NCI-H1417 (cell line): ENCODE data around the gene ZDHHC8.

Source experiments
- DNase-seq, 3 experiments: peaks; one replicate each; lab custom pipeline; 2025; lab: John Stamatoyannopoulos, UW

The ZDHHC8 gene, protein sequence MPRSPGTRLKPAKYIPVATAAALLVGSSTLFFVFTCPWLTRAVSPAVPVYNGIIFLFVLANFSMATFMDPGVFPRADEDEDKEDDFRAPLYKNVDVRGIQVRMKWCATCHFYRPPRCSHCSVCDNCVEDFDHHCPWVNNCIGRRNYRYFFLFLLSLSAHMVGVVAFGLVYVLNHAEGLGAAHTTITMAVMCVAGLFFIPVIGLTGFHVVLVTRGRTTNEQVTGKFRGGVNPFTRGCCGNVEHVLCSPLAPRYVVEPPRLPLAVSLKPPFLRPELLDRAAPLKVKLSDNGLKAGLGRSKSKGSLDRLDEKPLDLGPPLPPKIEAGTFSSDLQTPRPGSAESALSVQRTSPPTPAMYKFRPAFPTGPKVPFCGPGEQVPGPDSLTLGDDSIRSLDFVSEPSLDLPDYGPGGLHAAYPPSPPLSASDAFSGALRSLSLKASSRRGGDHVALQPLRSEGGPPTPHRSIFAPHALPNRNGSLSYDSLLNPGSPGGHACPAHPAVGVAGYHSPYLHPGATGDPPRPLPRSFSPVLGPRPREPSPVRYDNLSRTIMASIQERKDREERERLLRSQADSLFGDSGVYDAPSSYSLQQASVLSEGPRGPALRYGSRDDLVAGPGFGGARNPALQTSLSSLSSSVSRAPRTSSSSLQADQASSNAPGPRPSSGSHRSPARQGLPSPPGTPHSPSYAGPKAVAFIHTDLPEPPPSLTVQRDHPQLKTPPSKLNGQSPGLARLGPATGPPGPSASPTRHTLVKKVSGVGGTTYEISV

GRCh38 chr22:20131597-20131858 is at the start of gene ZDHHC8:
Gene ZDHHC8 (plus strand): TSS chr22:20131804. CDS start chr22:20131948, 144 bp downstream.
- DNase-seq, result no peak

- DNase-seq, result no peak
These were observed 48.3 kb upstream of the ZDHHC8 start for GRCh38 chr22:20083157-20083890.

GRCh38 chr22:20083891-20084546 is 47.6 kb upstream of the ZDHHC8 start:
- no peak for DNase-seq

DNA sequence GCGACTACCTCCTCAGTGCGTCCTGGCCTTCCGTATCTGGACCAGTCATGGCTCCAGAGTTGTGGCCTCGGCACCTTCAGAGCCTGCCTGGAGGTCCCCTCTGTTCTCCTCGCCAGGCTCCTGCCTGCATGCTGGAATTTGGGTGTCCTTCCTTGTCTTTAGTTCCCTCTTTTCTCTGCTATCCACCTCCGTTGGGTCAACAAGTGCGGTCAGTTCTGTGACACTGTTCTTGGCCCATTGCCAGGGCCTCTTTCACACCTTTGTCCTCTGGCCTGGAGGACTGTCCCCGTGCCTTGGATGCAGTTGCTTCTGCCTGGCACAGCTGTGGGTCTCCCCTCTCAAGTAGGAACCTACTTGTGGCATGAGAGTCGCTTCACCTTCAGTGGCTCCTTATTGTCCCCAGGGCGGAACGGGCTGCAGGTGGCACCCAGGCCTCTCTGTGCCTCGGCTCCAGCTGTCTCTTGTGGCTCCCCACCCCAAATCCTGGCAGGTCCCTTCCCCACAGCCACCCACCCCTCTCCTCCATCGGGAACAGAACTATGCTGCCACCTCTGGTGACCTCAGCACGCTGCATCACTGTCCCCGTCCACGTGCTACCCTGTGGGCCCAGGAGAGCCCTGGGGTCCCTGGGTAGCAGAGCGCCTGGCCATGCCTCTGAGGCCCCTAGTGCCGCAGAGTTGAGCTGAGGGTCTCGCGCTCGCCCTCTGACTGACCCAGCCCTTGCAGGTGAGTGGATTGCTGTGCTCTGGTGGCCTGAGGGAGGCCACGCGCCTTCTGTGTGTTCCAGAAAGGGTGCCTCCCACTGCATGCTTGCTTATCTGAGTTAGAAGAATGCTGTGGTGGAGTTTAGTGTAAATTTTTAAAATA is 46.8 kb upstream of the ZDHHC8 start:
- DNase-seq, result peak in 1 of 3 experiments; percentile 11

DNA sequence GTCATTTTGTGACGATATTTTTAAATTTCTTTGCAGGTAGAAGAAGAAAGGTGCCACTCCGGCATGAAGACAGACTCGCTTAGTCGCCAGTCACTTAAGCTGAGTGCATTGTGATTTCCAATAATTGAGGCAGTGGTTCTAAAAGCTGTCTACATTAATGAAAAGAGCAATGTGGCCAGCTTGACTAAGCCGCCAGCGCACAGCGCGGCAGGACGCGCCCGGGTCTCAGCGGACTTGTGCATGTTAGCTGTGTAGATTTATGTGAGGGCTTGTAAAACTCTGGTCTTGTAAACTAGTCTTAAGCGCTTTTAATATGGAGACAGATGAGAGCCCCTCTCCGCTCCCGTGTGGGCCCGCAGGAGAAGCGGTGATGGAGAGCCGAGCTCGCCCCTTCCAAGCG is 46.0 kb upstream of the ZDHHC8 start:
- no peak for DNase-seq

DNA sequence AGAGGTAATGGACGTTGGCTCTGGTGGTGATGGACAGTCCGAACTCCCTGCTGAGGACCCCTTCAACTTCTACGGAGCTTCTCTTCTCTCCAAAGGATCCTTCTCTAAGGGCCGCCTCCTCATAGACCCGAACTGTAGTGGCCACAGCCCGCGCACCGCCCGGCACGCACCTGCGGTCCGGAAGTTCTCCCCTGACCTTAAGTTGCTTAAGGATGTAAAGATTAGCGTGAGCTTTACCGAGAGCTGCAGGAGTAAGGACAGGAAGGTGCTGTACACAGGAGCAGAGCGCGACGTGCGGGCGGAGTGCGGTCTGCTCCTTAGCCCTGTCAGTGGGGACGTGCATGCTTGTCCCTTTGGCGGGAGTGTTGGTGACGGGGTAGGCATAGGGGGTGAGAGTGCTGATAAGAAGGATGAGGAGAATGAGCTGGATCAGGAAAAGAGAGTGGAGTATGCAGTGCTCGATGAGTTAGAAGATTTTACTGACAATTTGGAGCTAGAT is 45.5 kb upstream of the ZDHHC8 start:
- DNase-seq, result no peak

DNA sequence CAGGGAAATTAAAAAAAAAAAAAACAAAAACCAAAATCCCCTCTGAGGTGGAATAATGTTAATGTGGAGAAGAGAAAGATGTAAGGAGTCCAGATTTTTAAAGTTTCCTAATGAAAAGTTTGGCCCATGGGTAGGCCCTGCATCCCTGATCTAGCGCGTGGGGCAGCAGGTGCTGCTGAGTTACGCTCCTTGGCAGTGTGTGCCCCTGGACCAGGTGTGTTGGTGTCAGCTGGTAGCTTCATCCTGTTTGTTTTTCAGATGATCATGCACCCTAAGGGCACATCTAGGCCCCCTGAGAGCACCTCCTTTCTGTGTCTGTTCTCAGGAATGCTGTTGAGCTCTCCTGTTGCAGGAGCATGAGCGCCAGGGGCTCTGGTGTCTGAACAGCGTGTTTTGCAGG is 44.8 kb upstream of the ZDHHC8 start:
- DNase-seq, result peak in 1 of 3 experiments; percentile 3

DNA sequence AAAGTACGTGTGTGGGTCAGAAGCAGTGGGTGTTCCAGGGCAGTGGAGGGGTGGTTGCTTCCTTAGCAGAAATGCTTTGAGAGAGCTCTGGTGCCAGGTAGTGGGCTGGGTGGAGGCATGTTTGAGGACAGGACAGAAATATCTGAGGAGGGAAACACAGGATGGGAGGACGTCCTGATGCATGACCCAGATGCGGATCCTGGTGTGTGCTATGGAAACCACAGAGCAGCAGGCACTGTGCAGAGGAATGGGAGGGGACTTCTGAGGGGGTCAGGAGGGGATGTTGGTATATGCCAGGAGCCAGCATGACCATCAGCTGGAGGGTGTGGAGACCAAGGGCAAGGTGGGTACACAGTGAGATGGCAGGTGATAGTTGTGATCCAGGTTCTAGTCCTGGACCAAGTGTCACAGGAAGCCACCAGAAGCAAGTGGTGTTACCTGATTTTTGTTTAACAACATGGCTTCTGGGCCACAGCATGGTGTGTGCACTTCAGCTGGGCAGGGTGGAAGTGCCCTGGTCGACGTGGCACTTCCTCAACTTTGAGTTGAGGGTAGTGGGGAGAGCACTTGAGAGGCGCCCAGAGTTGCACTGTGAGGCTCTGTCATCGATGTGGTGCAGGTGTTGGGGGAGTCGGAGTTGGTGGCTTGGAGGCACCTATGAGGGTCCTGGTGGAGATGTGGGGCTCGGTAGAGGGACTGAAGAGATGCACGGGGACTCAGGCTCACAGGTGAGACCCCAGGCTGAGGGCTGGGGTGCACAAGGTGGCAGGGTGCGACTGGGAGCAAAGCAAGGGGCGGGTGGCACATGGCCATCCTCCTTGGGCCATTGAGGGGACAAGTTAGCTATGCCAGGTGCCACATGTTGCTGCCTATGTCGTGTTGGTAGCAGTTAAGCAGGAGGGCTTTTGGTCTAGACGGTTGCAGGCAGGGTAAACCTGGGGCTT is 44.0 kb upstream of the ZDHHC8 start:
- DNase-seq, result no peak

GRCh38 chr22:20088263-20088648 is 43.3 kb upstream of the ZDHHC8 start:
- no peak for DNase-seq

GRCh38 chr22:20089226-20089976 is 42.2 kb upstream of the ZDHHC8 start:
- DNase-seq, result no peak

DNA sequence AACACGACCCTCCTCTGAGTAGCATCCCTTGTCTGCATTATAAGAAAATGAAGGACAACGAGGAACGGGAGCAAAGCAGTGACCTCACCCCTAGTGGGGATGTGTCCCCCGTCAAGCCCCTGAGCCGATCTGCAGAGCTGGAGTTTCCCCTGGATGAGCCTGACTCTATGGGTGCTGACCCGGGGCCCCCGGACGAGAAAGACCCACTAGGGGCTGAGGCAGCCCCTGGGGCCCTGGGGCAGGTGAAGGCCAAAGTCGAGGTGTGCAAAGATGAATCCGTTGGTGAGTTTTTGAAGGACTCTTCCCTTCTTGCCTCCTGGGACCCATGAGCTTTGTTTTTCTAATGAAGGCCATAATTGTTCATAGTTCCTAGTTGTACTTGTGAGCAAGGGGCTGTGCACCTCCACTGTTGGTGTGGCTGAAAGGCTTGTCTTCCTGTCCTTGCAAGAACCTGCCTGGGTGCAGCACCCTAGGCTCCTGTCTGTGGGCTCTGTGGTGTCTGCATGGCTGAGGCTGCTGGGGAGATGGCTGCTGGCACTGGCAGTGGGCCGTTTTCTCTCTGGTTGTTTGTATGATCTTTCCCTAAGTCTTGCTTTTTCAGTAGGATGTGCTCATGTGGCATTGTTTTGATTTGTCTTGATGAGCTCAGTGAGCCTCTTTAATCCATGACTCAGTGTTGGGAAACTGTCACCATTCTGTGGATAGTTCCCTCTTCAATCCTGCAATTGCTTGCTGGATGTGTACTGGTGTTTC is 41.5 kb upstream of the ZDHHC8 start:
- DNase-seq, result no peak

- no peak for DNase-seq
These were observed 40.8 kb upstream of the ZDHHC8 start for GRCh38 chr22:20090730-20091240.

- DNase-seq, result no peak
These were observed 39.7 kb upstream of the ZDHHC8 start for GRCh38 chr22:20091690-20092476.

- no peak for DNase-seq
These were observed 39.1 kb upstream of the ZDHHC8 start for GRCh38 chr22:20092477-20092854.

- DNase-seq, result no peak
These were observed 38.0 kb upstream of the ZDHHC8 start for GRCh38 chr22:20093418-20094196.

DNA sequence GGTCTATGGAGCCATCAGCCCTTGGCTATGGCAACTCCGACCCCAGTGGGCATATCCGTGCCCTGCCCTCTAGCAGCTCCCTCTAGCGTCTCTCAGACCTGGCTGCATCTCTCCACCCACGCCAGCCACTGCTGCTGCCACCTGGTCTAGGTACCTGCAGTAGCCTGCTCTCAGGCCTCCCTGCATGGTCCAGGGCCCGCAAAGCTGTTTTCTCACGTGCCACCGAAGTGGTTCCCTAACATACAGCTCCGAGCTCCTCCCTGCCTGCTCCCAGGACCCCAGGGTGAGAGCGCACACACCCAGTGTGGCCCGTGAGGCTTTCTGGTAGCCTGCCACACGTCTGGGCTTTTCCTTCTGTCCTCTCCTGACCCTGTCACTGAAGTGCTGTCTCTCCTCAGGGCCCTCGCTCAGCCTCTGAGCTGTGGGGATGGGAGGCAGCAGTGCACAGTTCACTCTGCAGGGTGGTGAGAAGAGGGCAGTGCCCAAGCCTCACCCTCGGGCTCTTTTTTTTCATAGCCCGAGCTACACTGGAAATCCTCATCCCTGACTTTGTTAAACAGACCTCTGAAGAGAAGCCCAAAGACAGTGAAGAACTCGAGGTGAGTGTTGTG is 37.3 kb upstream of the ZDHHC8 start:
- DNase-seq, result no peak
